Measurements from ENCODE around the gene GNG12. TPM values are rescaled to one million over a fixed set of nuclear protein-coding genes. Genes with fewer than 3 reads are reported as not detected.

Gene GNG12
- total and polyA plus RNA-seq, 9 of the 15 experiments (the other 6 are each of a cell fraction or from before 2014, with no cell fraction given): 2.6 to 6.0 (median 4.1) TPM

DNA sequence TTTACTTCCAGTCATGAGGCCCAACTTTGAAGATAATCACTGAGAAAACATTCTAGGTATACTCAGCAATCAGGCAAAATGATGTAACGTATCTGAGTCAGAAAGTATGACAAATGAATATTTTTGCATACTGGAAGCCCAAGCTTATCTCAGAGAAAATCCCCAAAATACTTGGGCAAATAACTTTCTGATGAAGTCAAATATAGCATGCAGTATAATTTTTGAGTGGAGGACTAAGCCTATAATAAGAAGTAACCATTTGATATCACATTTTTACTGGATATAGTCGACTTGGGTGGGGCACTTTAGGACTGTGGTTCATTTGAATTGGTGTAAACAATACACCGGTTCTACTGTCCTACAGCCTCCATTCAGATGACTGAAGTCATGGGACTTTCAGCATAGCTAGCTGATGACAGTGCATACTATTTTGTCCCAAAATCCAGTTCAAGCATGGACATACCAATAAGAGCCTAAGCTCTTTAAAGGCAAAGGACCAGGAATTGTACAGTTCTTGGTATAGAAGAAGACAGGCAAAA, 150.5 kb downstream of the GNG12 start (continued):
- TF ChIP-seq, protein P1, sequence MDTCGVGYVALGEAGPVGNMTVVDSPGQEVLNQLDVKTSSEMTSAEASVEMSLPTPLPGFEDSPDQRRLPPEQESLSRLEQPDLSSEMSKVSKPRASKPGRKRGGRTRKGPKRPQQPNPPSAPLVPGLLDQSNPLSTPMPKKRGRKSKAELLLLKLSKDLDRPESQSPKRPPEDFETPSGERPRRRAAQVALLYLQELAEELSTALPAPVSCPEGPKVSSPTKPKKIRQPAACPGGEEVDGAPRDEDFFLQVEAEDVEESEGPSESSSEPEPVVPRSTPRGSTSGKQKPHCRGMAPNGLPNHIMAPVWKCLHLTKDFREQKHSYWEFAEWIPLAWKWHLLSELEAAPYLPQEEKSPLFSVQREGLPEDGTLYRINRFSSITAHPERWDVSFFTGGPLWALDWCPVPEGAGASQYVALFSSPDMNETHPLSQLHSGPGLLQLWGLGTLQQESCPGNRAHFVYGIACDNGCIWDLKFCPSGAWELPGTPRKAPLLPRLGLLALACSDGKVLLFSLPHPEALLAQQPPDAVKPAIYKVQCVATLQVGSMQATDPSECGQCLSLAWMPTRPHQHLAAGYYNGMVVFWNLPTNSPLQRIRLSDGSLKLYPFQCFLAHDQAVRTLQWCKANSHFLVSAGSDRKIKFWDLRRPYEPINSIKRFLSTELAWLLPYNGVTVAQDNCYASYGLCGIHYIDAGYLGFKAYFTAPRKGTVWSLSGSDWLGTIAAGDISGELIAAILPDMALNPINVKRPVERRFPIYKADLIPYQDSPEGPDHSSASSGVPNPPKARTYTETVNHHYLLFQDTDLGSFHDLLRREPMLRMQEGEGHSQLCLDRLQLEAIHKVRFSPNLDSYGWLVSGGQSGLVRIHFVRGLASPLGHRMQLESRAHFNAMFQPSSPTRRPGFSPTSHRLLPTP (IDR thresholded peaks at IDR 0.05; ENCODE audit: borderline replicate concordance, extremely low read depth, insufficient read length): no peak
- TF ChIP-seq TEAD4 (IDR thresholded peaks at IDR 0.05; ENCODE audit: low read length) (peak; percentile 67; the same call in 1 of the 2 replicates), TEAD4 (CRISPR knock-in tag; IDR thresholded peaks at IDR 0.05; ENCODE audit: borderline replicate concordance) (no peak), GTF2E2 (tag; IDR thresholded peaks at IDR 0.05) (no peak), ADNP (tag; IDR thresholded peaks at IDR 0.05) (no peak), ZNF696 (CRISPR knock-in tag; conservative IDR thresholded peaks at IDR 0.05) (no peak), ZNF586 (CRISPR knock-in tag; conservative IDR thresholded peaks at IDR 0.05) (no peak), ZNF41 (CRISPR knock-in tag; conservative IDR thresholded peaks at IDR 0.05) (0 out of 2 replicates have a peak, but pooled peaks have one; percentile 14), XRCC4 (IDR thresholded peaks at IDR 0.05; ENCODE audit: extremely low read depth, insufficient read depth, insufficient read length) (no peak), NEUROD1 (IDR thresholded peaks at IDR 0.05; ENCODE audit: borderline replicate concordance, low read depth, low read length, partially characterized antibody) (no peak), ZNF384 (IDR thresholded peaks at IDR 0.05; ENCODE audit: low read depth, low read length) (no peak), ZNF143 (CRISPR knock-in tag; IDR thresholded peaks at IDR 0.05) (no peak), RBM15 (IDR thresholded peaks at IDR 0.05; ENCODE audit: insufficient read depth, low read length) (no peak), THRAP3 (IDR thresholded peaks at IDR 0.05; ENCODE audit: borderline replicate concordance) (no peak), SMARCB1 (IDR thresholded peaks at IDR 0.05; ENCODE audit: insufficient read length, low read depth) (no peak), STAT5A (IDR thresholded peaks at IDR 0.05; ENCODE audit: borderline replicate concordance, low read length) (no peak), ZNF764 (CRISPR knock-in tag; IDR thresholded peaks at IDR 0.05; ENCODE audit: low read depth) (no peak), HBP1 (CRISPR knock-in tag; IDR thresholded peaks at IDR 0.05) (no peak), FOSL1 (tag; conservative IDR thresholded peaks at IDR 0.05) (peak; percentile 94), BRF1 (IDR thresholded peaks at IDR 0.05; ENCODE audit: borderline replicate concordance, extremely low read depth, insufficient read length) (no peak), EZH2 (IDR thresholded peaks at IDR 0.05; ENCODE audit: borderline replicate concordance, low read depth, low read length) (no peak), ZNF347 (CRISPR knock-in tag; IDR thresholded peaks at IDR 0.05; ENCODE audit: low read depth) (no peak), ZNF436 (CRISPR knock-in tag; IDR thresholded peaks at IDR 0.05) (no peak), SMARCA5 (IDR thresholded peaks at IDR 0.05) (no peak)
- TF ChIP-seq, protein P2, sequence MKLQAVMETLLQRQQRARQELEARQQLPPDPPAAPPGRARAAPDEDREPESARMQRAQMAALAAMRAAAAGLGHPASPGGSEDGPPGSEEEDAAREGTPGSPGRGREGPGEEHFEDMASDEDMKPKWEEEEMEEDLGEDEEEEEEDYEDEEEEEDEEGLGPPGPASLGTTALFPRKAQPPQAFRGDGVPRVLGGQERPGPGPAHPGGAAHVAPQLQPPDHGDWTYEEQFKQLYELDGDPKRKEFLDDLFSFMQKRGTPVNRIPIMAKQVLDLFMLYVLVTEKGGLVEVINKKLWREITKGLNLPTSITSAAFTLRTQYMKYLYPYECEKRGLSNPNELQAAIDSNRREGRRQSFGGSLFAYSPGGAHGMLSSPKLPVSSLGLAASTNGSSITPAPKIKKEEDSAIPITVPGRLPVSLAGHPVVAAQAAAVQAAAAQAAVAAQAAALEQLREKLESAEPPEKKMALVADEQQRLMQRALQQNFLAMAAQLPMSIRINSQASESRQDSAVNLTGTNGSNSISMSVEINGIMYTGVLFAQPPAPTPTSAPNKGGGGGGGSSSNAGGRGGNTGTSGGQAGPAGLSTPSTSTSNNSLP (IDR thresholded peaks at IDR 0.05; ENCODE audit: borderline replicate concordance, low read depth, low read length): 0 out of 2 replicates have a peak, but pooled peaks have one; percentile 21

Measured in K562 (cell line).